ENCODE results near the gene NMT1. TPM values are rescaled to one million over a fixed set of nuclear protein-coding genes. Genes with fewer than 3 reads are reported as not detected.

NMT1 gene
- total RNA-seq, 1 donor: 77.6 TPM

DNA sequence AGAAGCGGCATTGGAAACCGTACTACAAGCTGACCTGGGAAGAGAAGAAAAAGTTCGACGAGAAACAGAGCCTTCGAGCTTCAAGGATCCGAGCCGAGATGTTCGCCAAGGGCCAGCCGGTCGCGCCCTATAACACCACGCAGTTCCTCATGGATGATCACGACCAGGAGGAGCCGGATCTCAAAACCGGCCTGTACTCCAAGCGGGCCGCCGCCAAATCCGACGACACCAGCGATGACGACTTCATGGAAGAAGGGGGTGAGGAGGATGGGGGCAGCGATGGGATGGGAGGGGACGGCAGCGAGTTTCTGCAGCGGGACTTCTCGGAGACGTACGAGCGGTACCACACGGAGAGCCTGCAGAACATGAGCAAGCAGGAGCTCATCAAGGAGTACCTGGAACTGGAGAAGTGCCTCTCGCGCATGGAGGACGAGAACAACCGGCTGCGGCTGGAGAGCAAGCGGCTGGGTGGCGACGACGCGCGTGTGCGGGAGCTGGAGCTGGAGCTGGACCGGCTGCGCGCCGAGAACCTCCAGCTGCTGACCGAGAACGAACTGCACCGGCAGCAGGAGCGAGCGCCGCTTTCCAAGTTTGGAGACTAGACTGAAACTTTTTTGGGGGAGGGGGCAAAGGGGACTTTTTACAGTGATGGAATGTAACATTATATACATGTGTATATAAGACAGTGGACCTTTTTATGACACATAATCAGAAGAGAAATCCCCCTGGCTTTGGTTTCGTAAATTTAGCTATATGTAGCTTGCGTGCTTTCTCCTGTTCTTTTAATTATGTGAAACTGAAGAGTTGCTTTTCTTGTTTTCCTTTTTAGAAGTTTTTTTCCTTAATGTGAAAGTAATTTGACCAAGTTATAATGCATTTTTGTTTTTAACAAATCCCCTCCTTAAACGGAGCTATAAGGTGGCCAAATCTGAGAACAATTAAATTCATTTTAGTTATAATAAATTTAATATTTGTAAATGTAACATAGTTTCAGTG, 88.8 kb downstream of the NMT1 start:
- H3K4me3 ChIP-seq (ENCODE audit: low read depth, low read length): peak overlapping the region; percentile 81
- TF ChIP-seq, protein P1, sequence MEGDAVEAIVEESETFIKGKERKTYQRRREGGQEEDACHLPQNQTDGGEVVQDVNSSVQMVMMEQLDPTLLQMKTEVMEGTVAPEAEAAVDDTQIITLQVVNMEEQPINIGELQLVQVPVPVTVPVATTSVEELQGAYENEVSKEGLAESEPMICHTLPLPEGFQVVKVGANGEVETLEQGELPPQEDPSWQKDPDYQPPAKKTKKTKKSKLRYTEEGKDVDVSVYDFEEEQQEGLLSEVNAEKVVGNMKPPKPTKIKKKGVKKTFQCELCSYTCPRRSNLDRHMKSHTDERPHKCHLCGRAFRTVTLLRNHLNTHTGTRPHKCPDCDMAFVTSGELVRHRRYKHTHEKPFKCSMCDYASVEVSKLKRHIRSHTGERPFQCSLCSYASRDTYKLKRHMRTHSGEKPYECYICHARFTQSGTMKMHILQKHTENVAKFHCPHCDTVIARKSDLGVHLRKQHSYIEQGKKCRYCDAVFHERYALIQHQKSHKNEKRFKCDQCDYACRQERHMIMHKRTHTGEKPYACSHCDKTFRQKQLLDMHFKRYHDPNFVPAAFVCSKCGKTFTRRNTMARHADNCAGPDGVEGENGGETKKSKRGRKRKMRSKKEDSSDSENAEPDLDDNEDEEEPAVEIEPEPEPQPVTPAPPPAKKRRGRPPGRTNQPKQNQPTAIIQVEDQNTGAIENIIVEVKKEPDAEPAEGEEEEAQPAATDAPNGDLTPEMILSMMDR (IDR thresholded peaks at IDR 0.05; ENCODE audit: insufficient read depth, low read length): no peak
- peak; percentile 61 for DNase-seq (ENCODE audit: low read depth)

DNA sequence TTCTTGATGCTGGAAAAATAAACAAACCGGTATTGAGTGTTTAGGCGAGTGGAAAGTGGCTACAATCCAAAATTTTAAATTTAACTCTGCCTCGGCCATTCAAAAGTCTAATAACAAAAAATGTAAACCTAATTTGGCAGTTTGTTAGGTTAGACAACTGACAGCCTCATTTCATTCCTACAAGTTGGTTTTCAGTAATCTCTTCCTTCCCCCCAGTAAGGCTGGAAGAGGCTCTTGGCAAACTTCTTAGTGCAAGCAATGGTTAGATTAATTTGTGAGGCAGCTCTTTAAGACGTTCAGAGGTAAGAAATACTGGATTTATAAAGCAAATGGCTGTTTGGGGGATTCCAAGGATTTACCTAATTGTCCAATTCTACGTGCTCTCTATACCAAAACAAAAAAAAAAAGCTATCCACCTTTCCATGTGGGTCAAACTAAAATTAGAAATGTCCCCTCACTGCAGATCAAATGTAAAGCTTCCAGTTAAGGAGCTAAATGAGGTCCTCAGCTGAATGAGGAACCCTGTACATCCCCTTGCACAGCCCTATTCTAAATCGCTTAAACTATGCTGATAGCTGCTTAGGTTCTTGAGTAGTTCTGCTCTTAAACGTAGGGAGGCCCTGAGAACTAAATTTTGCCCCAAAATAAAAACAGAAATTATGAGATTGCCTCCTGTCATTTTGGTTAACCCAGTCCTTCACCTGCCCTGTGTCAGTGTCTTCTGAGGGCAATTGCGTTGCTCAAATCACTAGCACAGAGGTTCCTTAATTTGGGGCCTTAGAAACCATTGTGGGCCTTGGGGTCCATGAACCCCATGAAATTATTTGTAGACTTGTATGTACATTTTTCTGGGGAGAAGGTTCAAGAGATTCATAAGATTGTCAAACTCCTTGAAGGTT, 90.0 kb downstream of the NMT1 start:
- H3K4me3 ChIP-seq (ENCODE audit: low read depth, low read length): peak overlapping the region; percentile 81
- DNase-seq (ENCODE audit: low read depth): peak; percentile 35
- TF ChIP-seq, protein P1 (IDR thresholded peaks at IDR 0.05; ENCODE audit: insufficient read depth, low read length): no peak

DNA sequence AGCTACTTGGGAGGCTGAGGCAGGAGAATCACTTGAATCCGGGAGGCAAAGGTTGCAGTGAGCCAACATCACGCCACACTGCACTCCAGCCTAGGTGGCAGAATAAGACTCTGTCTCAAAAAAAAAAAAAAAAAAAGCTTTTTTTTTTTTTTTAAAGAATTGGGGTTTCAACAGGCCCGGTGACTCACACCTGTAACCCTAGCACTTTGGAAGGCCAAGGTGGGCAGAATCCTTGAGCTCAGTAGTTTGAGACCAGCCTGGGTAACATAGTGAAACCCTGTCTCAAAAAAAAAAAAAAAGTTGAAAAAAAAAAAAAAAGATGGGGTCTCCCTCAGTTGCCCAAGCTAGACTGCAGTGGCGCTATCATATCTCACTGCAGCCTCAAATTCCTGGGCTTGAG, 93.9 kb downstream of the NMT1 start:
- TF ChIP-seq, protein P1 (IDR thresholded peaks at IDR 0.05; ENCODE audit: insufficient read depth, low read length): no peak
- no peak for DNase-seq (ENCODE audit: low read depth)

DNA sequence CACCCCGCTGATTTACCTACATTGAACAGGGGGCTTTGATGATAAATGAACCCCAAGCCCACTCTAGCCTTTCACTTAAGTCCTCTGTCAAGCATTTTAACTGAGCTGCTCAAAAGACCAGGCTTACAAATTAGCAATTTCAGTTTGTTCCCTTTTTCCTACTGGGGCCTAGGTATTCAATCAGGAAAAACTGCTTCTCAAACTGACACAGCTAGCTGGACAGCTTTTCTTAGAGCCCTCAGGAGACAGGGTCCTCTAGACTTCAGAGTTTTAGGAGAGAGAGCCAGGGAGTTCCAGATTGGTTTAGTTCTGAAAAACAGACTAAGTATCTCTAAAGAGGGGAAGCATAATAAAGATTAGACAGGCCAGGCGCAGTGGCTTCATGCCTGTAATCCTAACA, 94.4 kb downstream of the NMT1 start:
- H3K4me3 ChIP-seq (ENCODE audit: low read depth, low read length): no peak overlapping the region
- TF ChIP-seq, protein P1 (IDR thresholded peaks at IDR 0.05; ENCODE audit: insufficient read depth, low read length): no peak
- no peak for DNase-seq (ENCODE audit: low read depth)

More for the DNA sequence above, 93.9 kb downstream of the NMT1 start:
- H3K4me3 ChIP-seq (ENCODE audit: low read depth, low read length): no peak overlapping the region

DNA sequence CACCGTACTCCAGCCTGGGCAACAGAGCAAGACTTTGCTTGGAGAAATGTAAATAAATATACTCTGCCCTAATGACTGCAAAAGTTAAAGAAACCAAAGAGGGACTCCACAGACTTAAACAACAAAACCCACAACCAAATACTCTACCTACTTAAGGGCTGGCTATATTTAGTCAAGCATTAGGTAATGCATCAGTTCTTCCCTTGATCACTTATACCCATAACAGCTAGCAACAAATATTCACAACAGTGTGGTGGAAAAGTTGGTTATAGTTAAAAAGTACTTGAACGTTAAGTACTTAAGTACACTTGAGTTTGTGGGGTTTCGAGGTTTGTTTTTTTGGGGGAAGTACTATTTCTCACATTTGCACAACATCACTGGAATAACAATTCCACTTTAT, 95.1 kb downstream of the NMT1 start:
- H3K4me3 ChIP-seq (ENCODE audit: low read depth, low read length): no peak overlapping the region
- TF ChIP-seq, protein P1 (IDR thresholded peaks at IDR 0.05; ENCODE audit: insufficient read depth, low read length): no peak
- no peak for DNase-seq (ENCODE audit: low read depth)

Small RNA genes within 50 kb of the gene (small RNA-seq; reads per million reads assigned to genes)
- gene MIR6784 (not detected), gene RF00019 (not detected)

Other genes starting within 250 kb of the NMT1 start
- 4.5 and 21.1 TPM in 2 replicates for gene GJC1, start 231.0 kb upstream of the NMT1 start, total RNA-seq (ENCODE audit: low replicate concordance)
- gene HIGD1B, start 213.4 kb upstream of the NMT1 start, total RNA-seq (ENCODE audit: low replicate concordance): not detected in 2 replicates
- 79.9 and 81.2 TPM in 2 replicates for gene EFTUD2, start 161.9 kb upstream of the NMT1 start, total RNA-seq (ENCODE audit: low replicate concordance)
- gene GFAP, start 145.8 kb upstream of the NMT1 start, total RNA-seq (ENCODE audit: low replicate concordance): not detected in 2 replicates
- gene KIF18B, start 113.5 kb upstream of the NMT1 start, total RNA-seq (ENCODE audit: low replicate concordance): 0.08 and 10.8 TPM in 2 replicates
- 0.09 TPM in 1 of 2 replicates, not detected in the other for gene C1QL1, start 93.0 kb upstream of the NMT1 start, total RNA-seq (ENCODE audit: low replicate concordance)
- 22.2 and 31.3 TPM in 2 replicates for gene DCAKD, start 9.7 kb upstream of the NMT1 start, total RNA-seq (ENCODE audit: low replicate concordance)
- 56.0 and 86.3 TPM in 2 replicates for gene PLCD3, start 71.2 kb downstream of the NMT1 start, total RNA-seq (ENCODE audit: low replicate concordance)
- 5.9 and 7.4 TPM in 2 replicates for gene ACBD4, start 74.4 kb downstream of the NMT1 start, total RNA-seq (ENCODE audit: low replicate concordance)
- 9.2 and 10.0 TPM in 2 replicates for gene HEXIM1, start 87.2 kb downstream of the NMT1 start, total RNA-seq (ENCODE audit: low replicate concordance)
- gene HEXIM2, start 100.6 kb downstream of the NMT1 start, total RNA-seq (ENCODE audit: low replicate concordance): 6.1 and 37.7 TPM in 2 replicates
- 0.81 and 0.90 TPM in 2 replicates for gene FMNL1, start 160.6 kb downstream of the NMT1 start, total RNA-seq (ENCODE audit: low replicate concordance)
- not detected in 2 replicates for gene SPATA32, start 200.8 kb downstream of the NMT1 start, total RNA-seq (ENCODE audit: low replicate concordance)